C4-2B (cell line): ENCODE measurements around the gene KAZN.

Experiments used
- ZFX ChIP-seq: fragments of 450-650 bp; IDR thresholded peaks from 2 replicates; pipeline ENCODE4 v1.6.1; 2017
- TF ChIP-seq, protein P1 (sequence below): fragments of 450-650 bp; conservative IDR thresholded peaks from 2 replicates; pipeline ENCODE4 v1.5.1; 2017; ENCODE audit warnings: mild to moderate bottlenecking

DNA sequence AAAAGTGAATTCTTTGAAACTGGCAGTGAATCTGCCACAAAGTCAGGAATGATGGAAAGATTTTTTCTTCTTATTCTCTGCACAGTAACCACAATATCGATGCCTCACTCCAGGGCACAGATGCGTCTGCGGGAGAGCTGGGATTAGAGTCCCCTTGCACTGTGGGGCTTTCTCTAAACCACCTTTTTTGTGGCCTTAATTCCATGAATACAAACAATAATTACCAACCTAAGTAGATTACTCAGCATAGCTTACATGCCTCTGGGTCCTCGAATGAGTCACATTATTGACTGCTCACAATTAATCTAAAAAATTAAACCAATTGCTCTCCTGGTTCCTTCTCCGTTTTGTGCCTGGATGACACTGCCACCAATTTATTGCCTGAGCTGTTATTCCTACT, 125.8 kb downstream of the KAZN start:
- TF ChIP-seq, protein P1, sequence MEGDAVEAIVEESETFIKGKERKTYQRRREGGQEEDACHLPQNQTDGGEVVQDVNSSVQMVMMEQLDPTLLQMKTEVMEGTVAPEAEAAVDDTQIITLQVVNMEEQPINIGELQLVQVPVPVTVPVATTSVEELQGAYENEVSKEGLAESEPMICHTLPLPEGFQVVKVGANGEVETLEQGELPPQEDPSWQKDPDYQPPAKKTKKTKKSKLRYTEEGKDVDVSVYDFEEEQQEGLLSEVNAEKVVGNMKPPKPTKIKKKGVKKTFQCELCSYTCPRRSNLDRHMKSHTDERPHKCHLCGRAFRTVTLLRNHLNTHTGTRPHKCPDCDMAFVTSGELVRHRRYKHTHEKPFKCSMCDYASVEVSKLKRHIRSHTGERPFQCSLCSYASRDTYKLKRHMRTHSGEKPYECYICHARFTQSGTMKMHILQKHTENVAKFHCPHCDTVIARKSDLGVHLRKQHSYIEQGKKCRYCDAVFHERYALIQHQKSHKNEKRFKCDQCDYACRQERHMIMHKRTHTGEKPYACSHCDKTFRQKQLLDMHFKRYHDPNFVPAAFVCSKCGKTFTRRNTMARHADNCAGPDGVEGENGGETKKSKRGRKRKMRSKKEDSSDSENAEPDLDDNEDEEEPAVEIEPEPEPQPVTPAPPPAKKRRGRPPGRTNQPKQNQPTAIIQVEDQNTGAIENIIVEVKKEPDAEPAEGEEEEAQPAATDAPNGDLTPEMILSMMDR: no peak
- TF ChIP-seq ZFX: no peak
